Brain microvascular endothelial cell (primary cell): ENCODE results near the gene FGF12.

Experiments used
- DNase-seq: peaks from one replicate; pipeline ENCODE4 v3.0.0-alpha.2; 2020
- H3K27ac ChIP-seq: fragments of 250-450 bp; sonication (Bioruptor Pico); 2 replicates; pipeline ENCODE4 v1.5.1; 2020; ENCODE audit warnings: mild to moderate bottlenecking, moderate library complexity
- H3K27me3 ChIP-seq: fragments of 250-450 bp; sonication (Bioruptor Pico); replicated peaks from 2 replicates; pipeline ENCODE4 v1.5.1; 2020; ENCODE audit warnings: mild to moderate bottlenecking
- H3K36me3 ChIP-seq: fragments of 250-450 bp; sonication (Bioruptor Pico); replicated peaks from 2 replicates; pipeline ENCODE4 v1.5.1; 2020; ENCODE audit warnings: mild to moderate bottlenecking
- H3K4me3 ChIP-seq: 2 replicates; pipeline ENCODE4 v1.5.1; 2011; ENCODE audit warnings: low read depth, mild to moderate bottlenecking, control low read depth, low read length, moderate library complexity
- CTCF ChIP-seq: IDR thresholded peaks from 2 replicates; pipeline ENCODE4 v1.5.1; 2011; ENCODE audit warnings: low read depth, mild to moderate bottlenecking, moderate library complexity, low read length, control low read depth, inconsistent platforms; ENCODE audit errors: missing control alignments
- in situ Hi-C: cut with HindIII; loops from 2 replicates; pipeline ENCODE4 v1.10.0; 2017; ENCODE audit warnings: low sequenced_read_pairs, low pct_ligation_motif_present

The FGF12 gene

GRCh38 chr3:192417559-192418055, 309.7 kb downstream of the FGF12 start:
- Histone ChIP-seq H3K36me3 (no peaks in the 10 kb centered on the region), H3K4me3 (no peak overlapping the region), H3K27ac (no peak overlapping the region), H3K27me3 (no peaks in the 10 kb centered on the region)
- TF ChIP-seq CTCF = no peak
- in situ Hi-C loops = loop anchor here (25.0 kb wide), 1 partner anchor 1005 kb away; no protein-coding TSS in a partner anchor
- no peak for DNase-seq

DNA sequence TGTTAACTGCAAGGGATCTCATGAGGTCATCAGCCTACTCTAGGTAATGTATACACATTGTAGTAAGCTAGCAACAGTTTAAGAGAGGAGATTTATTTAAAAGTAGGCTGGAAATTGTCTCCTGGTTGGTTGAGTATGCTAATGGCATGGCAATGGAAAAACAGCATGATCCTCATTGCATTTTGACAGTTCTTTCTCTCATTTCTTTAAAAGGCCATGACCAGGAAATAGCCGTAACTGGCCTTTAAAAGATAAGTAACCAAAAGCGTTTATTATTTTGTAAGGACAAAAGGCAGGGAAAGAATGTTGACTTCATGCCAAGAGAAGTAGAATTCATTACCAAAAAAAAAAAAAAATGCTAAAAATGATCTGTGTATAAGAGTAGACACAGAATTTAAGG, 310.3 kb downstream of the FGF12 start:
- no peak for TF ChIP-seq CTCF
- Histone ChIP-seq H3K4me3 (no peak overlapping the region), H3K27me3 (no peaks in the 10 kb centered on the region), H3K27ac (no peak overlapping the region), H3K36me3 (no peaks in the 10 kb centered on the region)
- in situ Hi-C loops = loop anchor here (25.0 kb wide), 1 partner anchor 1005 kb away; no protein-coding TSS in a partner anchor
- no peak for DNase-seq

DNA sequence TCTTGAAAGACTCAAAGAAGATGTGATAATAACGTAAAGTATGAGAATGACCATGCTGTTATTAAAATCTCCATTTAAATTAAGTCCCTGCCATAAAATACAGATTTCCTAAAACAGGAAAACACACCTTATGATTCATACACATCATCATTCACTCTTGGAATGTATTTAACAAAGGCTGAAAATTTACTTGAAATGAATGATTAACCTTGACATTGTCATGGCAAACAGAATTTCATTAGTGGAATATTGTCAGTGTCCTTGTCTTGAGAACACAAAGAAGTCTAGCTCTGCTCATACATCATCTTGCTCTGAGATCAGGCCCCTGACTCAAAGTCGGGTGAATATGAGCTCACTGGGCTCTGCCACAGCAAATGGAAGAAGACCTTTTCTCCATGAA, 313.9 kb downstream of the FGF12 start:
- TF ChIP-seq CTCF = no peak
- H3K27me3 ChIP-seq = peaks cover 23% of the 10 kb centered on the region
- no peak overlapping the region for H3K27ac ChIP-seq
- no peaks in the 10 kb centered on the region for H3K36me3 ChIP-seq
- no peak for DNase-seq
- in situ Hi-C loops = loop anchor here (25.0 kb wide), 1 partner anchor 1001 kb away; no protein-coding TSS in a partner anchor
- H3K4me3 ChIP-seq = no peak overlapping the region

GRCh38 chr3:192410684-192410960, 316.7 kb downstream of the FGF12 start:
- in situ Hi-C loops = loop anchor here (25.0 kb wide), 1 partner anchor 998 kb away; no protein-coding TSS in a partner anchor
- H3K27ac ChIP-seq = no peak overlapping the region
- peaks cover 37% of the 10 kb centered on the region for H3K27me3 ChIP-seq
- no peak for DNase-seq
- no peaks in the 10 kb centered on the region for H3K36me3 ChIP-seq
- no peak for TF ChIP-seq CTCF
- no peak overlapping the region for H3K4me3 ChIP-seq

DNA sequence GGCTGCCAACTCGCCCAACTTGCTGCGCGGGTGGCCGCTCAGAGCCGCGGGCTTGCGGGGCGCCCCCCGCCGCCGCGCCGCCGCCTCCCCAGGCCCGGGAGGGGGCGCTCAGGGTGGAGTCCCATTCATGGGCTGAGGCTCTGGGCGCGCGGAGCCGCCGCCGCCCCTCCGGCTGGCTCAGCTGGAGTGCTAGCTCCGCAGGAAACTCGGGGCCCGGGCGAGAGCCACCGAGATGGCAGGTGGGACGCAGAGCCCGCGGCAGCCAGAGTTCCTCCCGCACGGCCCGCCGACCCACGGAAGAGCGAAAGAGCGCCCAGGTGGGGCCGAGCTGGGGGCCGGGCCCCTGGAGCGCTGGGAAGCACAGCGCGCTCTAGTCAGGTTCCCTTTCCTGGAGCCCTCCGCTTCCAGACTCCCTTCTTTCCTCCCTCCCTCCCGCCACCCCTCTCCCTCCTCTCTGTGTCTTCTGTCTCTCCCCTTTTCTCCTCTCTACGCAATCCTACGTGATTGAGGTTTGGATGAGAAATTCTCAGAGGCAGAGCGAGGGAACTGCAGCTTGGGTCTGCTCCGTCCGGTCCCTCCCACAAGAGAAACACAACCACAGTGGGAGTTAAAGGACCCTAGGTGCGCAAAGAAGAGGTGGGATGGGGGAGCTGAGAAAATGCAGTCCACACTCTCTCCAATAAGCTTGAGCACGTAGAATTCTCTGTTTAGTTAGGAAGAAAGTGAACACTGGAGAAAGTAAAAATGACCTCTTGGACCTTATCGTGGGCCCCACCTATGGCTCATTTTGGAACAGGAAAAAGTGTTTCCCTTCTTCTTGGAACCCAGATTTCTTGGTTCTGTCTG, 317.3 kb downstream of the FGF12 start:
- H3K27me3 ChIP-seq = peaks cover 37% of the 10 kb centered on the region
- no peak for DNase-seq
- peak overlapping the region; percentile 64 for H3K4me3 ChIP-seq
- peak; percentile 40 for TF ChIP-seq CTCF
- H3K36me3 ChIP-seq = no peaks in the 10 kb centered on the region
- no peak overlapping the region for H3K27ac ChIP-seq
- in situ Hi-C loops = loop anchor here (25.0 kb wide), 1 partner anchor 998 kb away; no protein-coding TSS in a partner anchor
